ENCODE measurements around the gene WDR87.
"Not testable (repeated sequence)": the region's sequence is repeated elsewhere in the genome, so short reads cannot be mapped to it uniquely, and the experiment has no call there.

The WDR87 gene

GRCh38 chr19:37876032-37876431 lies 30.4 kb downstream of the WDR87 start:
- no peak for DNase-seq

- peak; percentile 51 for DNase-seq
Measured at GRCh38 chr19:37874784-37875183, 31.6 kb downstream of the WDR87 start.

- no peak for DNase-seq
Measured at GRCh38 chr19:37872383-37872782, 34.0 kb downstream of the WDR87 start.

DNA sequence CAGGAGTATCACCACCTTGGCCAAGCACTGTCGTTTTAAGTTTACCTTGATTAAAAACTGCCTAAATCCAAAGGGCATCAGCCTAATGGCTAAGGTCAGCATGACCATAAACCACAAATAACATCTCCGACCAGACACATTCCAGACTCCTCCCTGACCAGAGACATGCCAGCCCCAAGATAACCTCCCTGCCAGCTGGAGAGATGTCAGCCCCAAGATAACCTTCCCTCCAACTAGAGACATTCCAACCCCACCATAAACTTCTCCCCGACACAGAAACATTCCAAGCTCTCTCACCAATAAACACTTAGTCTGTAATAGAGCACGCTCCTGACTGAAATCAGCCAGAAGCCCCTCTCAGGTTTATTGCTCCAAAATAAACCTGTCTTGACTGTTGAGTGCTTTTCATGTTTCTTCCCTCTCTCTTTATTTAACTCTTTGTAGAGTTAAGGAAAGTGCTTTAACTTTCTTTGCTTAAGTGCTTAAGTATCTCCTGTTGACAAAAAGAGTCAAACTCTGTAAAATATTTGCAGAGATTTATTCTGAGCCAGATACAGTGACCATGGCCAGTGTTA lies 36.5 kb downstream of the WDR87 start:
- DNase-seq: no peak

GRCh38 chr19:37867831-37868230 lies 38.6 kb downstream of the WDR87 start:
- peak; percentile 27 for DNase-seq

GRCh38 chr19:37865930-37866329 lies 40.5 kb downstream of the WDR87 start:
- not testable (repeated sequence) for DNase-seq

DNA sequence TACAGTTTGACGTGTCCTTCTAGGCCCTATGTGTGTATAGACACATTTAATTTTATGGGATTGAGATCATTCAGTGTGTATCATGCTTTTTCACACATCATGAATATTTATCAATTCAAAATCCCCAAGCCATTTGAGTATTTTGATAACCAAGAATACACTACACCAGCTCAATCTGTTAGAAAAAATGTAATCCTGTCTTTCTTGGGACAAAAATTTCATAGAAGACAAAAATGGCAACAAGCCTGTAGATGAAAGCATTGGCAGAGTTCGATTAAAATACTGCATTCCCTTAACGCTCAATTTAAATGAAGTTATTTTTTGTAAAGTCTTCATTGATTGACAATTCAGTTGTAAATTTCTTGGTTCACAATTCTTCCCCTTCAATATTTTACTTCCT lies 41.9 kb downstream of the WDR87 start:
- no peak for DNase-seq

GRCh38 chr19:37855098-37855497 lies 51.3 kb downstream of the WDR87 start:
- DNase-seq: peak; percentile 99

DNA sequence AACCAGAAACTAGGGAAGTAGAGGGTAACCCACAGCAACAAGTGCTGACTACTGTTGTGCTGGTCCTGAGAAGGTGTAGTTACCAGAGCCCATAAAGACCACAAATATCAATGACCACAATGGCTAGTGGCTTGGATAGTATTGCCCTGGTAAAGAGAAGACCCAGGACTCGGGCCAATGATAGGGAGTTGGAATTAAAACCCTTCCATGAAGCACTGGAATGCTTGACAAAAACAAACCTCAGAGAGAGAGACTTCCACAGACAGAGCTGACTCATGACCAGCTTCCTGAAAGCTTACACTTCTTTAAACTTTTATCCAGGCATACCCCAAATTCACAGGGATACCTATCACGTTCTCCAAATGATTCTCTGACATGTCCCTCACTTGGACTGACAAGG lies 60.5 kb downstream of the WDR87 start:
- DNase-seq: no peak
